Stomach (tissue), 9 donors: ENCODE measurements around the gene CCND3. TPM values are rescaled to one million over a fixed set of nuclear protein-coding genes. Genes with fewer than 3 reads are reported as not detected.

ENCODE experiments used
- DNase-seq, 2 donors: peaks; one replicate each; pipeline versions ENCODE4 v3.0.0 to v3.0.0-alpha.2; 2013 to 2019
- H3K27ac ChIP-seq, 5 donors: fragments of 200-600 bp in 4 of 5; sonication (generic) in 4 of 5; one replicate each; pipeline ENCODE4 v1.5.1; 2013 to 2019; ENCODE audit warnings: mild to moderate bottlenecking in 1 of 5, moderate library complexity in 1 of 5
- H3K27me3 ChIP-seq, 3 donors: fragments of 200-600 bp; sonication (generic); one replicate each; pipeline ENCODE4 v1.5.1; 2017 to 2019; ENCODE audit warnings: mixed run types in 1 of 3
- H3K36me3 ChIP-seq, 4 donors: fragments of 200-600 bp; sonication (generic); 1 replicate in 3 of 4; 2 replicates in 1 of 4; pipeline ENCODE4 v1.5.1; 2016 to 2019
- H3K4me1 ChIP-seq, 4 donors: fragments of 200-600 bp; sonication (generic); one replicate each; pipeline ENCODE4 v1.5.1; 2016 to 2019
- H3K4me3 ChIP-seq, 4 donors: fragments of 200-600 bp; sonication (generic) in 3 of 4; one replicate each; pipeline ENCODE4 v1.5.1; 2016 to 2019; ENCODE audit warnings: mild to moderate bottlenecking in 1 of 4
- H3K9me3 ChIP-seq, 4 donors: fragments of 200-600 bp; sonication (generic); one replicate each; pipeline ENCODE4 v1.5.1; 2016 to 2019
- CTCF ChIP-seq, 7 experiments: fragments of 450-650 bp in 4 of 7; fragments of 200-600 bp in 3 of 7; sonication (generic) in 3 of 7; IDR thresholded peaks; one replicate each; pipeline ENCODE4 v1.5.1; 2016 to 2019; ENCODE audit warnings: antibody characterized with exemption in 7 of 7, control low read depth in 2 of 7, mild to moderate bottlenecking in 1 of 7
- EP300 ChIP-seq: sonication (generic); formaldehyde crosslinking; IDR thresholded peaks from one replicate; pipeline ENCODE4 v1.6.1; 2017; ENCODE audit warnings: antibody characterized with exemption
- POLR2A ChIP-seq, 4 donors: fragments of 450-650 bp; IDR thresholded peaks; one replicate each; pipeline ENCODE4 v1.6.1; 2016; ENCODE audit warnings: antibody characterized with exemption in 4 of 4, control low read depth in 2 of 4, mild to moderate bottlenecking in 1 of 4, moderate library complexity in 1 of 4
- POLR2AphosphoS5 ChIP-seq, 3 donors: sonication (generic); formaldehyde crosslinking; IDR thresholded peaks; one replicate each; pipeline ENCODE4 v1.6.1; 2016; ENCODE audit warnings: antibody characterized with exemption in 3 of 3
- WGBS, 5 donors: extraction: QIAGEN DNeasy Blood & Tissue Kit in 3 of 5; methylation state at CpG; one replicate each; pipeline versions ENCODE4 v1.1.5 to v1.1.7; 2013 to 2018; 5-methylcytosine and 5-hydroxymethylcytosine counted together
- intact Hi-C: fragments of 100-400 bp; cut with DNase I; formaldehyde crosslinking; loops from one replicate; pipeline ENCODE4 v1.15.1; 2023; ENCODE audit warnings: low total_unique reads
- polyA plus RNA-seq, 3 donors: library from polyadenylated mRNA; stranded (reverse); fragments of 200-250 nt; gene quantifications; one replicate each; pipeline ENCODE4 v1.2.3, GENCODE V29; 2013
- total RNA-seq, 5 donors: library from RNA; depleted of rRNA; stranded (reverse); fragments of >200 nt; gene quantifications; one replicate each; pipeline versions ENCODE4 v1.1.0 to v1.2.3, GENCODE V29; 2014 to 2016
- donor health status: healthy with polysubstance abuse.
- donor health status: Bipolar disorder and iron deficiency.
- donor health status: healthy.

The CCND3 gene
- total and polyA plus RNA-seq, 8 donors, result 40.6 to 193 (median 76.5) TPM

GRCh38 chr6:41929924-41930323, 11.7 kb downstream of the CCND3 start:
- H3K4me1 ChIP-seq, result peaks cover 0 to 3% (median 1%) of the 10 kb centered on the region in 4 donors
- DNase-seq, result no peak
- peaks cover 71 to 88% (median 81%) of the 10 kb centered on the region in 4 donors for H3K36me3 ChIP-seq
- no peak overlapping the region for H3K27ac ChIP-seq
- 87 to 93% (median 91%) methylated on average over 6 of the region's 6 CpGs for WGBS, 5 donors
- intact Hi-C loops, result loop anchor here (10.0 kb wide), 1 partner anchor 115 kb away; no protein-coding TSS in a partner anchor
- no peak overlapping the region for H3K4me3 ChIP-seq
- no peaks in the 10 kb centered on the region for H3K9me3 ChIP-seq
- no peaks in the 10 kb centered on the region for H3K27me3 ChIP-seq
- TF ChIP-seq POLR2AphosphoS5 (IDR thresholded peaks at IDR 0.05), result no peak
- TF ChIP-seq POLR2A (IDR thresholded peaks at IDR 0.05), result no peak

GRCh38 chr6:41927253-41927652, 14.4 kb downstream of the CCND3 start:
- peaks cover 46 to 69% (median 58%) of the 10 kb centered on the region in 4 donors for H3K36me3 ChIP-seq
- TF ChIP-seq CTCF (IDR thresholded peaks at IDR 0.05) (no peak), POLR2AphosphoS5 (IDR thresholded peaks at IDR 0.05) (no peak), EP300 (no peak)
- no peaks in the 10 kb centered on the region for H3K9me3 ChIP-seq
- WGBS, 5 donors, result 87 to 94% (median 91%) methylated on average over 6 of the region's 6 CpGs
- H3K4me1 ChIP-seq, result peaks cover 14 to 28% (median 21%) of the 10 kb centered on the region in 4 donors
- no peak overlapping the region for H3K4me3 ChIP-seq
- intact Hi-C loops, result no loop called here
- H3K27me3 ChIP-seq, result no peaks in the 10 kb centered on the region
- H3K27ac ChIP-seq, result no peak overlapping the region
- no peak for DNase-seq

GRCh38 chr6:41922154-41922553, 19.5 kb downstream of the CCND3 start:
- H3K36me3 ChIP-seq, result peaks cover under 1 to 20% (median 7%) of the 10 kb centered on the region in 4 donors
- peak overlapping the region in 3 of 5 donors; percentile 98 to 99 (median 99) for H3K27ac ChIP-seq
- no peak for DNase-seq
- TF ChIP-seq CTCF (IDR thresholded peaks at IDR 0.05) (no peak), POLR2AphosphoS5 (IDR thresholded peaks at IDR 0.05) (no peak), POLR2A (IDR thresholded peaks at IDR 0.05) (no peak), EP300 (no peak)
- no peaks in the 10 kb centered on the region for H3K9me3 ChIP-seq
- H3K4me1 ChIP-seq, result peaks cover 30 to 61% (median 45%) of the 10 kb centered on the region in 4 donors
- H3K4me3 ChIP-seq, result peak overlapping the region; percentile 72 to 97 (median 91)
- no peaks in the 10 kb centered on the region for H3K27me3 ChIP-seq
- intact Hi-C loops, result no loop called here
- 1 to 3% (median 2%) methylated on average over 7 of the region's 7 CpGs for WGBS, 5 donors

- TF ChIP-seq CTCF (IDR thresholded peaks at IDR 0.05) (no peak), POLR2AphosphoS5 (IDR thresholded peaks at IDR 0.05) (no peak), EP300 (no peak), POLR2A (IDR thresholded peaks at IDR 0.05) (no peak)
- DNase-seq, result no peak
- Histone ChIP-seq H3K27me3 (no peaks in the 10 kb centered on the region), H3K4me1 (peaks cover 30 to 64% (median 45%) of the 10 kb centered on the region in 4 donors), H3K9me3 (no peaks in the 10 kb centered on the region), H3K36me3 (peaks cover 0 to 21% (median 9%) of the 10 kb centered on the region in 4 donors), H3K27ac (peak overlapping the region; percentile 93 to 99 (median 99)), H3K4me3 (peak overlapping the region; percentile 72 to 97 (median 91))
- intact Hi-C loops, result no loop called here
- WGBS, 5 donors, result 0 to 2% (median 0%) methylated on average over 6 to 20 of the region's 20 CpGs
Observed at GRCh38 chr6:41921712-41921998, 20.0 kb downstream of the CCND3 start.

GRCh38 chr6:41920921-41921711, 20.5 kb downstream of the CCND3 start, which contains the start of the genes BYSL and MED20:
BYSL (plus strand) TSS chr6:41921499; CDS start chr6:41921563, 64 bp downstream.
MED20 (minus strand) TSS chr6:41921139; CDS start chr6:41921018, 121 bp downstream.
- H3K36me3 ChIP-seq, result peaks cover 0 to 27% (median 14%) of the 10 kb centered on the region in 4 donors
- H3K4me1 ChIP-seq, result peaks cover 30 to 64% (median 45%) of the 10 kb centered on the region in 4 donors
- no peaks in the 10 kb centered on the region for H3K27me3 ChIP-seq
- intact Hi-C loops, result no loop called here
- peak within 1 kb of the TSS; percentile 72 to 97 (median 91) for H3K4me3 ChIP-seq
- peak within 1 kb of the TSS; percentile 93 to 99 (median 99) for H3K27ac ChIP-seq
- 0 to 1% (median 0%) methylated on average over 46 to 55 of the region's 55 CpGs for WGBS, 5 donors
- H3K9me3 ChIP-seq, result no peaks in the 10 kb centered on the region
- TF ChIP-seq POLR2A (IDR thresholded peaks at IDR 0.05) (peak in 2 of 4 donors; percentile 23 to 61), EP300 (no peak), POLR2AphosphoS5 (IDR thresholded peaks at IDR 0.05) (peak; percentile 84 to 92 (median 86)), CTCF (IDR thresholded peaks at IDR 0.05) (peak in 5 of 7 experiments; percentile 94 to 99 (median 98))
- peak; percentile 94 to 98 for DNase-seq
